GM11168 (cell line): Measurements from ENCODE around the gene CFH.
"Not testable (repeated sequence)": the region's sequence is repeated elsewhere in the genome, so short reads cannot be mapped to it uniquely, and the experiment has no call there.

Experiments
- in situ Hi-C: fragments of 300-500 bp; cut with MboI; formaldehyde crosslinking; loops from one replicate; pipeline ENCODE4 v1.12.0; 2022; ENCODE audit warnings: low sequenced_read_pairs; ENCODE audit not compliant: unreplicated experiment

The CFH gene

GRCh38 chr1:196651637-196652215, at the start of gene CFH:
CFH (plus strand) TSS chr1:196652043; CDS start chr1:196652118, 75 bp downstream.
- in situ Hi-C loops, result loop anchor here (25.0 kb wide), 1 partner anchor 489 kb away; no protein-coding TSS in a partner anchor

GRCh38 chr1:196603651-196604050, 48.2 kb upstream of the CFH start:
- in situ Hi-C loops, result no loop called here

- in situ Hi-C loops, result no loop called here
Measured at GRCh38 chr1:196607981-196608380, 43.9 kb upstream of the CFH start.

GRCh38 chr1:196608390-196609369, 43.2 kb upstream of the CFH start, which contains the start of gene KCNT2:
KCNT2 (minus strand) TSS chr1:196608440; CDS start chr1:196608309, 131 bp downstream.
- in situ Hi-C loops, result no loop called here

GRCh38 chr1:196609370-196609737, 42.5 kb upstream of the CFH start:
- in situ Hi-C loops, result no loop called here

GRCh38 chr1:196611873-196612272, 40.0 kb upstream of the CFH start:
- in situ Hi-C loops, result no loop called here

GRCh38 chr1:196619721-196620120, 32.1 kb upstream of the CFH start:
- in situ Hi-C loops, result no loop called here

- in situ Hi-C loops, result no loop called here
Measured at GRCh38 chr1:196623079-196623478, 28.8 kb upstream of the CFH start.

- in situ Hi-C loops, result no loop called here
Measured at GRCh38 chr1:196628838-196629237, 23.0 kb upstream of the CFH start.

GRCh38 chr1:196637606-196638005, 14.2 kb upstream of the CFH start:
- in situ Hi-C loops, result no loop called here

GRCh38 chr1:196638466-196638865, 13.4 kb upstream of the CFH start:
- in situ Hi-C loops, result no loop called here

GRCh38 chr1:196639291-196639690, 12.6 kb upstream of the CFH start:
- in situ Hi-C loops, result not testable (repeated sequence)

- in situ Hi-C loops, result no loop called here
Measured at GRCh38 chr1:196640976-196641375, 10.9 kb upstream of the CFH start.

GRCh38 chr1:196649990-196650389, 1.9 kb upstream of the CFH start:
- in situ Hi-C loops, result loop anchor here (25.0 kb wide), 1 partner anchor 488 kb away; no protein-coding TSS in a partner anchor

GRCh38 chr1:196650403-196650802, 1.4 kb upstream of the CFH start:
- in situ Hi-C loops, result loop anchor here (25.0 kb wide), 1 partner anchor 488 kb away; no protein-coding TSS in a partner anchor

- in situ Hi-C loops, result loop anchor here (25.0 kb wide), 1 partner anchor 489 kb away; no protein-coding TSS in a partner anchor
Measured at GRCh38 chr1:196651079-196651478, 764 bp upstream of the CFH start.

- in situ Hi-C loops, result loop anchor here (25.0 kb wide), 1 partner anchor 492 kb away; no protein-coding TSS in a partner anchor
Measured at GRCh38 chr1:196654271-196654670, 2.4 kb downstream of the CFH start.

- in situ Hi-C loops, result loop anchor here (25.0 kb wide), 1 partner anchor 493 kb away; no protein-coding TSS in a partner anchor
Measured at GRCh38 chr1:196655071-196655470, 3.2 kb downstream of the CFH start.

- in situ Hi-C loops, result loop anchor here (25.0 kb wide), 1 partner anchor 493 kb away; no protein-coding TSS in a partner anchor
Measured at GRCh38 chr1:196655494-196655893, 3.7 kb downstream of the CFH start.

- in situ Hi-C loops, result loop anchor here (25.0 kb wide), 1 partner anchor 497 kb away; no protein-coding TSS in a partner anchor
Measured at GRCh38 chr1:196659471-196659870, 7.6 kb downstream of the CFH start.

- in situ Hi-C loops, result loop anchor here (25.0 kb wide), 1 partner anchor 498 kb away; no protein-coding TSS in a partner anchor
Measured at GRCh38 chr1:196660272-196660671, 8.4 kb downstream of the CFH start.
